Measurements from ENCODE around the gene TCFL5. TPM values are rescaled to one million over a fixed set of nuclear protein-coding genes. Genes with fewer than 3 reads are reported as not detected.

TCFL5 gene
- total and polyA plus RNA-seq, 10 of the 15 experiments (the other 5 are each of a cell fraction or from before 2014, with no cell fraction given): 0.48 to 8.1 (median 3.8) TPM

DNA sequence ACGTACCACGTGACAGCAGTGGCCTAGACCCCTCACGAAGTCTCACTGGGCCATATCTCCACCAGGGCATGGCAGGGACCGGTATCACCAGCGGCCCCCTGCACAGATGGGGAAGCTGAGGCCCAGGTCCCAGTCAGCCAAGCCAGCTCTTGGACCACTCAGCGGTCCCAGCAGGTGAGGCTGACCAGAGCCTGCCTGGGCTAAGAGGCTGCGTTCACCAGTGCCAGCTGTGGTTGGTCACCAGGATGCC, 67.9 kb downstream of the TCFL5 start (continued):
- TF ChIP-seq, protein P1, sequence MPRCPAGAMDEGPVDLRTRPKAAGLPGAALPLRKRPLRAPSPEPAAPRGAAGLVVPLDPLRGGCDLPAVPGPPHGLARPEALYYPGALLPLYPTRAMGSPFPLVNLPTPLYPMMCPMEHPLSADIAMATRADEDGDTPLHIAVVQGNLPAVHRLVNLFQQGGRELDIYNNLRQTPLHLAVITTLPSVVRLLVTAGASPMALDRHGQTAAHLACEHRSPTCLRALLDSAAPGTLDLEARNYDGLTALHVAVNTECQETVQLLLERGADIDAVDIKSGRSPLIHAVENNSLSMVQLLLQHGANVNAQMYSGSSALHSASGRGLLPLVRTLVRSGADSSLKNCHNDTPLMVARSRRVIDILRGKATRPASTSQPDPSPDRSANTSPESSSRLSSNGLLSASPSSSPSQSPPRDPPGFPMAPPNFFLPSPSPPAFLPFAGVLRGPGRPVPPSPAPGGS (IDR thresholded peaks at IDR 0.05; ENCODE audit: borderline replicate concordance, insufficient read depth, low read depth, low read length, poor library complexity, severe bottlenecking): no peak

DNA sequence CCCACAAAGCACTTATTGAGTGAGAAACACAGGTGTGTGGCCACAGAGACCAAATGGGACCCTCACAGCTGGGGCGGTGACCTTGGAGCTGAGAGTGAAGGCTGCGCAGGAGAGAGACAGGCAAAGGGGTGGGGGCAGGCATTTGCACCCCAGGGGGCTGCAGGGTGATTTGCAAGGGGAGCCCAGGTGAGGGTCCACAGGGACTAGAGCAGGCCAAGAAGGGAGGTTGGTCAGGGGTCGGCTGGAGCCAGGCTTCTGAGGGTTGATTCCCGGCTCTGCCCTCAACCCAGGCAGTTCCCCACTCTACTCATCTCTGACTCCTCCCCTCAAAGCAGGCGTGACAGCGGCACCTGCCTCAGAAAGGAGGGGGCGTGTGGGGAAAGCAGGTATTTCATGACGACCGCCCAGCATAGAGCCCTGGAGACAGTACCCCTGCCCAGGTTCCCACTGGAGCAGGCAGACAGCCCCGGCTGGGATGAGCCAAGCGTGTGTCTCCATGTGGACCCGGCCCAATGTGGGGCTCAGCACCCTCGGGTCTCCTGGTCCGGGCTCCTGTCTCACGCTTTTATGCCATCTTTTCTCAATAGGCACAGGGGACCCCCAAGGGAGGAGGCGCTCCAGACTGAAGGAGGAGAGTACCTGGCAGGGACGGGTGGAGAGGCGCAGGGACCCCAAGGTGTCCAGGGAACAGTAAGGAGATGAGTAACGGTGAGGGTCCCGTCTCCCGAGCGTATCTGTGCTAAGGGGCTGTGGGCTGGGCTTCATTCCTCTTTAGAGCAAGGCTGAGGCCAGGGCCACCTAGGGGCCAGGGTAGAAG, 68.5 kb downstream of the TCFL5 start:
- Histone ChIP-seq H3K36me3 (ENCODE audit: control insufficient read depth in 2 of 2, insufficient read depth in 2 of 2, low read length in 1 of 2) (no peaks in the 10 kb centered on the region), H2AFZ (ENCODE audit: control insufficient read depth, low read depth, low read length) (no peak overlapping the region), H3K79me2 (ENCODE audit: control insufficient read depth, insufficient read depth, low read length) (peaks cover 7% of the 10 kb centered on the region), H3K4me3 (no peak overlapping the region), H3K4me2 (ENCODE audit: control insufficient read depth, insufficient read depth) (peak overlapping the region; percentile 98), H3K9me3 (replicated peaks; ENCODE audit: control insufficient read depth, insufficient read depth, low read length) (no peaks in the 10 kb centered on the region), H3K27me3 (replicated peaks in 1 of 2; ENCODE audit: control insufficient read depth in 2 of 2, insufficient read depth in 2 of 2, low read length in 1 of 2) (peaks cover 0 to 1% of the 10 kb centered on the region in 2 experiments; a peak in 2 of 4 replicates), H3K9ac (ENCODE audit: control insufficient read depth, insufficient read depth, low read length) (no peak overlapping the region), H3K27ac (ENCODE audit: control insufficient read depth, insufficient read depth) (peak overlapping the region; percentile 65; the same call in 1 of the 2 replicates), H4K20me1 (ENCODE audit: control insufficient read depth, insufficient read depth) (no peaks in the 10 kb centered on the region), H3K4me1 (ENCODE audit: control insufficient read depth, insufficient read depth, low read length) (peaks cover 19% of the 10 kb centered on the region)
- 72% methylated on average over 21 of the region's 22 CpGs for WGBS (ENCODE audit: insufficient coverage, insufficient replicate concordance, low lambda C conversion rate, missing lambda C conversion rate)
- SMC1A ChIA-PET (ENCODE audit: uncharacterized antibody, unreplicated experiment): interaction anchor here (1.2 to 1.5 kb wide), 3 partner anchors 15 to 383 kb away, joined by 3 to 14 read pairs (median 3); no protein-coding TSS in a partner anchor
- in situ Hi-C loops (cut with MboI): loop anchor here (5.0 to 10.0 kb wide), 3 partner anchors 138 to 291 kb away; no protein-coding TSS in a partner anchor
- BruUV-seq (replicated peaks): no TSS peak
- DNase-seq (ENCODE audit: low read depth, low spot score) (no peak), FAIRE-seq (no peak), ATAC-seq (no peak)
- POLR2A ChIA-PET: interaction anchor here (1.2 to 2.4 kb wide), 6 partner anchors 12 to 291 kb away, joined by 3 to 14 read pairs (median 6); partner anchors contain the start of gene OGFR
- intact Hi-C loops (cut with micrococcal nuclease; ENCODE audit: unreplicated experiment): loop anchor here (5.0 kb wide), 2 partner anchors 386 to 491 kb away; partner anchors contain the start of genes ADRM1 and CABLES2
- TF ChIP-seq ZBED1 (IDR thresholded peaks at IDR 0.05; ENCODE audit: borderline replicate concordance) (no peak), ZNF592 (IDR thresholded peaks at IDR 0.05) (no peak), MAX (IDR thresholded peaks at IDR 0.05; ENCODE audit: low read depth, low read length) (no peak), BHLHE40 (IDR thresholded peaks at IDR 0.05; ENCODE audit: borderline replicate concordance in 1 of 2, low read depth in 2 of 2, low read length in 1 of 2) (no peak; a peak in 1 of 4 replicates), TCF3 (IDR thresholded peaks at IDR 0.05; ENCODE audit: borderline replicate concordance, insufficient read depth, low read depth, low read length) (no peak), IRF4 (IDR thresholded peaks at IDR 0.05; ENCODE audit: low read depth, low read length) (no peak), WRNIP1 (IDR thresholded peaks at IDR 0.05; ENCODE audit: borderline replicate concordance, low read depth, low read length) (no peak)
- RAD21 ChIA-PET (ENCODE audit: unreplicated experiment): interaction anchor here (1.1 to 2.1 kb wide), 9 partner anchors 13 to 782 kb away, joined by 3 to 12 read pairs (median 6); no protein-coding TSS in a partner anchor
- CTCF ChIA-PET: interaction anchor here (0.9 to 5.0 kb wide), 12 partner anchors 10 to 491 kb away, joined by 3 to 43 read pairs (median 9); partner anchors contain the start of gene ADRM1
